Kidney (tissue), 14 donors: ENCODE results near the gene GPR152. TPM values are rescaled to one million over a fixed set of nuclear protein-coding genes. Genes with fewer than 3 reads are reported as not detected.

ENCODE experiments used
- DNase-seq, 5 donors: peaks; one replicate each; pipeline ENCODE4 v3.0.0-alpha.2; 2013 to 2020
- FAIRE-seq: peaks from 2 replicates; lab custom pipeline; 2012; peaks lifted over from hg19 to GRCh38; lab: Jason Lieb, UNC
- H3K27ac ChIP-seq, 2 donors: one replicate each; pipeline ENCODE4 v1.7.0; 2013; ENCODE audit warnings: low read depth in 2 of 2, low read length in 2 of 2, inconsistent platforms in 1 of 2
- H3K27me3 ChIP-seq: one replicate; pipeline ENCODE4 v1.7.1; 2013; ENCODE audit warnings: low read length, inconsistent platforms; ENCODE audit not compliant: control insufficient read depth, insufficient read depth
- H3K36me3 ChIP-seq, 3 donors: one replicate each; pipeline versions ENCODE4 v1.7.0 to v1.7.1; 2013; ENCODE audit warnings: low read length in 3 of 3, control low read depth in 1 of 3, inconsistent platforms in 1 of 3; ENCODE audit not compliant: insufficient read depth in 3 of 3, control insufficient read depth in 2 of 3
- H3K4me1 ChIP-seq, 3 donors: one replicate each; pipeline versions ENCODE4 v1.7.0 to v1.7.1; 2013; ENCODE audit warnings: low read length in 3 of 3, inconsistent platforms in 1 of 3, low read depth in 1 of 3; ENCODE audit not compliant: control insufficient read depth in 2 of 3, insufficient read depth in 2 of 3
- H3K4me3 ChIP-seq, 3 donors: one replicate each; pipeline versions ENCODE4 v1.7.0 to v1.8.1; 2013; ENCODE audit warnings: low read length in 3 of 3, control low read depth in 1 of 3, inconsistent platforms in 1 of 3
- H3K9ac ChIP-seq, 3 donors: one replicate each; pipeline versions ENCODE4 v1.7.0 to v1.7.1; 2013; ENCODE audit warnings: low read length in 3 of 3, control low read depth in 1 of 3, inconsistent platforms in 1 of 3
- H3K9me3 ChIP-seq, 3 donors: one replicate each; pipeline versions ENCODE4 v1.7.0 to v1.7.1; 2013; ENCODE audit warnings: low read length in 3 of 3, control low read depth in 1 of 3, inconsistent platforms in 1 of 3; ENCODE audit not compliant: control insufficient read depth in 2 of 3, insufficient read depth in 1 of 3
- intact Hi-C: fragments of 100-400 bp; cut with DNase I; formaldehyde crosslinking; loops from one replicate; pipeline ENCODE4 v1.11.1; 2022
- polyA plus RNA-seq: library from polyadenylated mRNA; stranded (reverse); fragments of 350-450 nt; fragmentation: Illumina TruSeq; extraction: RNeasy Lipid Tissue Mini Kit (QIAGEN cat#74804); gene quantifications from one replicate; pipeline ENCODE4 v1.2.3, GENCODE V29; 2014; ENCODE audit warnings: low read depth, low replicate concordance; ENCODE audit not compliant: insufficient read depth
- total RNA-seq: library from RNA; stranded (reverse); fragmentation: NEBNext Ultra II Directional; extraction: Animal tissue kit (Norgen Biotek cat#: 25700); gene quantifications from one replicate; pipeline ENCODE4 v1.2.1, GENCODE V29; 2021
- TF ChIP-seq, protein P1 (sequence below): IDR thresholded peaks from 3 replicates; pipeline ENCODE4 v1.5.1; 2012; ENCODE audit warnings: mild to moderate bottlenecking, moderate library complexity, borderline replicate concordance; ENCODE audit not compliant: insufficient read depth; ENCODE audit errors: extremely low read depth
- donor health status: control.
- donor health status: control.
- donor health status: control.
- donor health status: control.
- donor health status: control.
- donor health status: DM: yes; HTN: yes; CAD: no.
- donor health status: Normal renal cell carcinoma (clear cell type).

The GPR152 gene
- total and polyA plus RNA-seq, 2 donors from 2014 or later, result not detected

DNA sequence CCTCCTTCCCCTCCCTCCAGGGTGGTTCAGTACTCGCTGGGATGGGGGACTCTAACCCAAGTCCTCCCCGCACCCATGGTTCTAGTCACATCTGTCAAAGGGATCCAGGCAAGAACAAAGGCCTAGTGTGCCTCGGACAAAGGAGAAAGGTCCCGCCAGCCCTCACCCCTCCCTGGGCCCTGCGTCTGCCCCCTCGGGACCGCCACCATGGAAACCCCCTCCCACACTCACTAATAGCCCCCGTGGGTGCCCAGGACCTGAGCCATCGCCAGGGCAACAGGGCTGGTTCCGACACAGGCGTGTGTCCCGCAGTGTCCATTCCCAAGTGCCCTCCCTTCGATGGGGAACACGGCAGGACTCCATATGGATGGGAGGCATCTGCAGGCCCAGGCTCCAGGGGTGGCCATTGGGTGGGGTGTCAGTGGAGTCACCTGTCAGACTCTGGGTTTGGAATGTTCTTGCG lies 42.1 kb downstream of the GPR152 start:
- intact Hi-C loops, result no loop called here
- Histone ChIP-seq H3K9ac (no peak overlapping the region), H3K9me3 (no peaks in the 10 kb centered on the region), H3K4me3 (no peak overlapping the region), H3K27me3 (no peaks in the 10 kb centered on the region), H3K27ac (no peak overlapping the region), H3K36me3 (no peaks in the 10 kb centered on the region), H3K4me1 (peaks cover 0 to 3% (median 0%) of the 10 kb centered on the region in 3 donors)
- FAIRE-seq (no peak), DNase-seq (no peak)
- TF ChIP-seq, protein P1, sequence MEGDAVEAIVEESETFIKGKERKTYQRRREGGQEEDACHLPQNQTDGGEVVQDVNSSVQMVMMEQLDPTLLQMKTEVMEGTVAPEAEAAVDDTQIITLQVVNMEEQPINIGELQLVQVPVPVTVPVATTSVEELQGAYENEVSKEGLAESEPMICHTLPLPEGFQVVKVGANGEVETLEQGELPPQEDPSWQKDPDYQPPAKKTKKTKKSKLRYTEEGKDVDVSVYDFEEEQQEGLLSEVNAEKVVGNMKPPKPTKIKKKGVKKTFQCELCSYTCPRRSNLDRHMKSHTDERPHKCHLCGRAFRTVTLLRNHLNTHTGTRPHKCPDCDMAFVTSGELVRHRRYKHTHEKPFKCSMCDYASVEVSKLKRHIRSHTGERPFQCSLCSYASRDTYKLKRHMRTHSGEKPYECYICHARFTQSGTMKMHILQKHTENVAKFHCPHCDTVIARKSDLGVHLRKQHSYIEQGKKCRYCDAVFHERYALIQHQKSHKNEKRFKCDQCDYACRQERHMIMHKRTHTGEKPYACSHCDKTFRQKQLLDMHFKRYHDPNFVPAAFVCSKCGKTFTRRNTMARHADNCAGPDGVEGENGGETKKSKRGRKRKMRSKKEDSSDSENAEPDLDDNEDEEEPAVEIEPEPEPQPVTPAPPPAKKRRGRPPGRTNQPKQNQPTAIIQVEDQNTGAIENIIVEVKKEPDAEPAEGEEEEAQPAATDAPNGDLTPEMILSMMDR, result no peak

DNA sequence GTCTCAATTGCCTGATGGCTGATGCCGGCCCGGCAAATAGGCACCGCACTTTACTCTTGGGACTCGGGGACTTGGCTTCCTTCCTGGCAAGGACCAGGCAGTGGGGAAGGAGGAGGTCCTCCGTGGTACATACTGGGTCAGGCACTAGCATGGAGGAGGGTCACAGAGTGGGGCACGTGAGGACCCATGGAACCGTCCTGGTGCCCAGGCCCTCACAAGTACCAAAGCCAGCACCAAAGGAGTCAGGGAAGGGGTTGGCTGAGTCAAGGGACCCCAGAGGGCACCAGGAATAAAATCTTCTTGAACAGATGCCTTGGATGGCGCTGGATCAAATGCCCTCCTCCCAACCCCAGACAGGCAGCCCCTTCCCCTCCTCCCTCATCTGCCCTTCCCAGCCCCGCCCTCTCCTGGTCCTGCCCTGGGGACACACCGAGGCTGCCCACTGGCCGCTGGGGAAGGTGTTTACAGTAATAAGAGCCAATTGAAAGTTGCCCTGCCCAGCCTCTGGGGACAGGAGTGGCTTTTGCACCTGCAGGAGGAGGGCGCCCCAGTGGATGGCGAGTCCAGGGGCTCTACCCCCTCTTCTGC lies 42.7 kb downstream of the GPR152 start:
- H3K36me3 ChIP-seq, result no peaks in the 10 kb centered on the region
- no peaks in the 10 kb centered on the region for H3K4me1 ChIP-seq
- intact Hi-C loops, result no loop called here
- H3K9me3 ChIP-seq, result no peaks in the 10 kb centered on the region
- TF ChIP-seq, protein P1, result no peak
- no peak overlapping the region for H3K4me3 ChIP-seq
- FAIRE-seq (no peak), DNase-seq (no peak)
- no peak overlapping the region for H3K9ac ChIP-seq
- no peak overlapping the region for H3K27ac ChIP-seq
- no peaks in the 10 kb centered on the region for H3K27me3 ChIP-seq

DNA sequence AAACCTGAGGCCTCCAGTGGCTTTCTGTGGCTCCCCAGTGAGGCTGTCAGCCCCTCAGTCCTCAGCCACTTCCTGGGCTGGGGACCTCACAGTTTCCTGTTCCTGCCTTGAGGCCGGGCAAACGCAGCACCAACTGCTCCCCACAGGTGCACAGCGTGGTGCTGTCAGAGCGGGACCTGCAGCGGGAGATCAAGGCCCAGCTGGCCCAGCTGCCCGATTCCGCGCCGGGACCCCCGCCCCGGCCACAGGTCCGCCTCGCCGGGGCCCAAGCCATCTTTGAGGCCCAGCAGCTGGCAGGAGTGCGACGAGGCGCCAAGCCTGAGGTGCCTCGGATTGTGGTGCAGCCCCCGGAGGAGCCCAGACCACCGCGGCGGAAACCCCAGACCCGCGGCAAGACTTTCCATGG lies 43.3 kb downstream of the GPR152 start:
- peak in 1 of 5 donors; percentile 85 for DNase-seq
- H3K4me1 ChIP-seq, result no peaks in the 10 kb centered on the region
- H3K27me3 ChIP-seq, result no peaks in the 10 kb centered on the region
- FAIRE-seq, result no peak
- no peaks in the 10 kb centered on the region for H3K9me3 ChIP-seq
- H3K9ac ChIP-seq, result no peak overlapping the region
- no peak overlapping the region for H3K4me3 ChIP-seq
- no peaks in the 10 kb centered on the region for H3K36me3 ChIP-seq
- intact Hi-C loops, result no loop called here
- TF ChIP-seq, protein P1, result no peak
- H3K27ac ChIP-seq, result no peak overlapping the region
